Esophagus muscularis mucosa (tissue), 4 donors: ENCODE data around the gene LTA.

ENCODE experiments used
- CTCF ChIP-seq, 3 experiments: fragments of 200-600 bp in 2 of 3; fragments of 450-650 bp in 1 of 3; sonication (generic) in 2 of 3; IDR thresholded peaks; one replicate each; pipeline ENCODE4 v1.5.1; 2017 to 2019; ENCODE audit warnings: antibody characterized with exemption in 3 of 3, mild to moderate bottlenecking in 2 of 3, moderate library complexity in 1 of 3
- EP300 ChIP-seq: sonication (generic); formaldehyde crosslinking; IDR thresholded peaks from one replicate; pipeline ENCODE4 v1.6.1; 2017; ENCODE audit warnings: antibody characterized with exemption
- POLR2A ChIP-seq: fragments of 450-650 bp; IDR thresholded peaks from one replicate; pipeline ENCODE4 v1.6.1; 2017; ENCODE audit warnings: antibody characterized with exemption, moderate library complexity, mild to moderate bottlenecking, low read depth

GRCh38 chr6:31621991-31622390 is 49.9 kb downstream of the LTA start:
- TF ChIP-seq CTCF (IDR thresholded peaks at IDR 0.05), result no peak
- no peak for TF ChIP-seq EP300
- TF ChIP-seq POLR2A, result no peak
